H1 (cell line): ENCODE data around the gene IGLL5. TPM values are rescaled to one million over a fixed set of nuclear protein-coding genes. Genes with fewer than 3 reads are reported as not detected.

ENCODE experiments used
- CTCF ChIA-PET: fragments of 300-600 bp; sonication (Branson Sonifier 250); formaldehyde crosslinking; loops from one replicate; lab custom pipeline; 2021; ENCODE audit not compliant: partially characterized antibody; lab: Charles Lee
- POLR2A ChIA-PET: fragments of 300-600 bp; sonication (Branson Sonifier 250); formaldehyde crosslinking; loops from one replicate; lab custom pipeline; 2021; ENCODE audit warnings: inconsistent platforms; ENCODE audit not compliant: partially characterized antibody; lab: Charles Lee
- DNase-seq, 2 experiments: peaks; one replicate each; pipeline versions ENCODE4 v3.0.0 to v3.0.0-alpha.2; 2010 to 2022; ENCODE audit warnings: low spot score in 2 of 2, low read depth in 1 of 2, mixed read lengths in 1 of 2
- FAIRE-seq: peaks from 2 replicates; lab custom pipeline; 2011; peaks lifted over from hg19 to GRCh38; lab: Jason Lieb, UNC
- H2AFZ ChIP-seq: 2 replicates; pipeline ENCODE4 v1.8.1; 2012; ENCODE audit warnings: low read length, inconsistent platforms
- H2AK5ac ChIP-seq: 2 replicates; pipeline ENCODE4 v1.6.1; 2013; ENCODE audit warnings: low read depth, low read length
- H2BK120ac ChIP-seq: replicated peaks from 2 replicates; pipeline ENCODE3; 2013; ENCODE audit warnings: low read depth, low read length, inconsistent platforms
- H2BK12ac ChIP-seq: 2 replicates; pipeline ENCODE4 v1.6.1; 2013; ENCODE audit warnings: low read depth, low read length
- H2BK15ac ChIP-seq: 2 replicates; pipeline ENCODE4 v1.6.1; 2013; ENCODE audit warnings: low read length
- H2BK20ac ChIP-seq: 2 replicates; pipeline ENCODE4 v1.6.1; 2013; ENCODE audit warnings: low read length
- H2BK5ac ChIP-seq: 2 replicates; pipeline ENCODE4 v1.6.1; 2013; ENCODE audit warnings: low read depth, low read length
- H3K14ac ChIP-seq: 2 replicates; pipeline ENCODE4 v1.6.1; 2013; ENCODE audit warnings: inconsistent platforms; ENCODE audit not compliant: insufficient read length
- H3K18ac ChIP-seq: 2 replicates; pipeline ENCODE4 v1.6.1; 2013; ENCODE audit warnings: low read length; ENCODE audit errors: extremely low read depth
- H3K23ac ChIP-seq: 2 replicates; pipeline ENCODE4 v1.6.1; 2013; ENCODE audit warnings: inconsistent platforms; ENCODE audit not compliant: insufficient read length
- H3K23me2 ChIP-seq: 2 replicates; pipeline ENCODE4 v1.6.1; 2013; ENCODE audit warnings: low read depth, low read length
- H3K27ac ChIP-seq: 2 replicates; pipeline ENCODE4 v1.6.1; 2011; ENCODE audit warnings: low read depth, low read length, inconsistent platforms
- H3K27me3 ChIP-seq, 4 experiments: replicated peaks in 1 of 4; 1 replicate in 1 of 4; 2 replicates in 3 of 4; pipeline versions ENCODE4 v1.6.1 to v1.8.1; 2011 to 2013; ENCODE audit warnings: low read length in 3 of 4, mild to moderate bottlenecking in 3 of 4, inconsistent platforms in 2 of 4, mixed read lengths in 2 of 4, moderate library complexity in 1 of 4; ENCODE audit not compliant: control insufficient read depth in 3 of 4, insufficient read depth in 3 of 4; ENCODE audit errors: extremely low read depth in 1 of 4
- H3K36me3 ChIP-seq, 4 experiments: 2 replicates each; pipeline versions ENCODE4 v1.6.1 to v1.8.1; 2011 to 2013; ENCODE audit warnings: mild to moderate bottlenecking in 4 of 4, low read length in 3 of 4, moderate library complexity in 2 of 4, control low read depth in 1 of 4, inconsistent platforms in 1 of 4; ENCODE audit not compliant: insufficient read depth in 4 of 4, control insufficient read depth in 2 of 4
- H3K4ac ChIP-seq: replicated peaks from 2 replicates; pipeline ENCODE3; 2013; ENCODE audit warnings: low read length, low read depth, mixed read lengths, inconsistent platforms; ENCODE audit not compliant: insufficient read length
- H3K4me1 ChIP-seq, 4 experiments: replicated peaks in 1 of 4; 1 replicate in 1 of 4; 2 replicates in 3 of 4; pipeline versions ENCODE4 v1.6.1 to v1.8.1; 2011 to 2013; ENCODE audit warnings: low read length in 3 of 4, inconsistent platforms in 2 of 4, mixed read lengths in 1 of 4; ENCODE audit not compliant: insufficient read depth in 4 of 4, control insufficient read depth in 3 of 4
- H3K4me2 ChIP-seq, 2 experiments: 2 replicates each; pipeline versions ENCODE4 v1.6.1 to v1.8.1; 2011 to 2013; ENCODE audit warnings: low read depth in 2 of 2, low read length in 2 of 2, control low read depth in 1 of 2, inconsistent platforms in 1 of 2, mild to moderate bottlenecking in 1 of 2; ENCODE audit not compliant: insufficient read depth in 1 of 2
- H3K4me3 ChIP-seq, 4 experiments: fragments of 200-600, 300-600 bp in 1 of 4; sonication (generic), shearing (Covaris generic), sonication (Bioruptor Twin) in 1 of 4; 2 replicates each; pipeline versions ENCODE4 v1.5.1 to v1.8.1; 2011 to 2016; ENCODE audit warnings: low read length in 4 of 4, low read depth in 3 of 4, control low read depth in 2 of 4, inconsistent platforms in 2 of 4, mild to moderate bottlenecking in 2 of 4, mixed read lengths in 1 of 4, moderate library complexity in 1 of 4; ENCODE audit not compliant: insufficient read depth in 2 of 4; ENCODE audit errors: extremely low read depth in 1 of 4
- H3K56ac ChIP-seq: replicated peaks from 2 replicates; pipeline ENCODE3; 2013; ENCODE audit warnings: low read depth, mild to moderate bottlenecking, mixed read lengths, low read length, inconsistent platforms; ENCODE audit not compliant: insufficient read length
- H3K79me1 ChIP-seq: 2 replicates; pipeline ENCODE4 v1.6.1; 2013; ENCODE audit warnings: low read depth, low read length, control low read depth
- H3K79me2 ChIP-seq, 2 experiments: 2 replicates each; pipeline versions ENCODE4 v1.6.1 to v1.8.1; 2012 to 2013; ENCODE audit warnings: low read length in 2 of 2, mild to moderate bottlenecking in 2 of 2, inconsistent platforms in 1 of 2; ENCODE audit not compliant: insufficient read depth in 2 of 2, control insufficient read depth in 1 of 2
- H3K9ac ChIP-seq, 4 experiments: replicated peaks in 1 of 4; 1 replicate in 1 of 4; 2 replicates in 3 of 4; pipeline versions ENCODE4 v1.6.1 to v1.8.1; 2011 to 2013; ENCODE audit warnings: low read depth in 3 of 4, low read length in 3 of 4, control low read depth in 2 of 4, mild to moderate bottlenecking in 2 of 4, moderate library complexity in 2 of 4, inconsistent platforms in 1 of 4; ENCODE audit errors: extremely low read depth in 1 of 4
- H3K9me3 ChIP-seq, 2 experiments: 2 replicates each; pipeline versions ENCODE4 v1.6.1 to v1.8.1; 2012 to 2013; ENCODE audit warnings: mild to moderate bottlenecking in 2 of 2, moderate library complexity in 2 of 2, control low read depth in 1 of 2, inconsistent platforms in 1 of 2, low read depth in 1 of 2, low read length in 1 of 2, mixed read lengths in 1 of 2; ENCODE audit not compliant: insufficient read depth in 2 of 2
- H4K20me1 ChIP-seq, 2 experiments: replicated peaks in 1 of 2; 2 replicates each; pipeline versions ENCODE3 to v1.8.1; 2011 to 2013; ENCODE audit warnings: inconsistent platforms in 2 of 2, low read length in 2 of 2, mild to moderate bottlenecking in 1 of 2; ENCODE audit not compliant: insufficient read depth in 2 of 2, control insufficient read depth in 1 of 2
- H4K5ac ChIP-seq: 2 replicates; pipeline ENCODE4 v1.6.1; 2013; ENCODE audit warnings: low read length, low read depth, mixed read lengths, inconsistent platforms; ENCODE audit not compliant: insufficient read length
- H4K8ac ChIP-seq: 2 replicates; pipeline ENCODE4 v1.8.0; 2013; ENCODE audit warnings: mild to moderate bottlenecking, moderate library complexity, low read length, inconsistent platforms; ENCODE audit not compliant: insufficient read depth; ENCODE audit errors: extremely low read depth
- H4K91ac ChIP-seq: replicated peaks from 2 replicates; pipeline ENCODE3; 2013; ENCODE audit warnings: low read length, mixed read lengths, inconsistent platforms; ENCODE audit not compliant: insufficient read length
- CTCF ChIP-seq, 3 experiments: IDR thresholded peaks; 1 replicate in 2 of 3; 2 replicates in 1 of 3; pipeline versions ENCODE4 v1.5.1 to v1.6.1; 2011; ENCODE audit warnings: low read length in 3 of 3, mild to moderate bottlenecking in 3 of 3, inconsistent platforms in 2 of 3, low read depth in 1 of 3, moderate library complexity in 1 of 3; ENCODE audit not compliant: insufficient read depth in 1 of 3; ENCODE audit errors: control extremely low read depth in 1 of 3
- EGR1 ChIP-seq: IDR thresholded peaks from 2 replicates; pipeline ENCODE4 v1.6.1; 2011; ENCODE audit warnings: low read depth, low read length, borderline replicate concordance
- HDAC2 ChIP-seq, 2 experiments: fragments of 300-600 bp in 1 of 2; sonication (generic) in 1 of 2; IDR thresholded peaks; 2 replicates each; pipeline ENCODE4 v1.6.1; 2011 to 2012; ENCODE audit warnings: low read depth in 2 of 2, low read length in 2 of 2, mild to moderate bottlenecking in 2 of 2, moderate library complexity in 2 of 2, borderline replicate concordance in 1 of 2, inconsistent platforms in 1 of 2
- JUN ChIP-seq: IDR thresholded peaks from 2 replicates; pipeline ENCODE4 v1.6.1; 2011; ENCODE audit warnings: low read depth, mild to moderate bottlenecking, improper control_type of control experiment, low read length
- NANOG ChIP-seq: IDR thresholded peaks from 2 replicates; pipeline ENCODE4 v1.6.1; 2011; ENCODE audit warnings: low read length, low read depth, mild to moderate bottlenecking, inconsistent platforms; ENCODE audit not compliant: insufficient read depth, poor library complexity, severe bottlenecking
- POLR2AphosphoS5 ChIP-seq: IDR thresholded peaks from 2 replicates; pipeline ENCODE4 v1.6.1; 2011; ENCODE audit warnings: low read depth, low read length
- RAD21 ChIP-seq, 2 experiments: IDR thresholded peaks in 1 of 2; conservative IDR thresholded peaks in 1 of 2; 2 replicates each; pipeline ENCODE4 v1.6.1; 2011; ENCODE audit warnings: low read depth in 2 of 2, low read length in 2 of 2, improper control_type of control experiment in 1 of 2, inconsistent platforms in 1 of 2, mild to moderate bottlenecking in 1 of 2, moderate library complexity in 1 of 2
- SAP30 ChIP-seq: fragments of 300-600 bp; sonication (generic); IDR thresholded peaks from 2 replicates; pipeline ENCODE4 v1.7.1; 2012; ENCODE audit warnings: low read length, moderate library complexity, mild to moderate bottlenecking, inconsistent platforms; ENCODE audit not compliant: insufficient read depth, insufficient replicate concordance
- TEAD4 ChIP-seq: IDR thresholded peaks from 2 replicates; pipeline ENCODE4 v1.6.1; 2012; ENCODE audit warnings: low read depth, low read length, inconsistent platforms, mixed read lengths
- WGBS, 2 experiments: shearing (Covaris generic) in 1 of 2; methylation state at CpG; one replicate each; pipeline versions ENCODE4 v1.1.6 to v1.1.7; 2013 to 2015; ENCODE audit warnings: low lambda C conversion rate in 2 of 2, mixed read lengths in 2 of 2, inconsistent platforms in 1 of 2, low coverage in 1 of 2, missing lambda C conversion rate in 1 of 2; ENCODE audit not compliant: insufficient replicate concordance in 2 of 2, insufficient coverage in 1 of 2, insufficient read length in 1 of 2; ENCODE audit errors: extremely low coverage in 1 of 2, missing lambda C conversion rate in 1 of 2; 5-methylcytosine and 5-hydroxymethylcytosine counted together
- polyA plus RNA-seq, 7 experiments: library from polyadenylated mRNA; depleted of rRNA in 3 of 7; stranded (reverse) in 5 of 7; unstranded in 2 of 7; fragments of >200 nt in 5 of 7; fragments of 200-250 nt in 2 of 7; gene quantifications; 1 replicate in 5 of 7; 2 replicates in 1 of 7; 4 replicates in 1 of 7; pipeline versions ENCODE4 v1.2.1 to v1.2.3, GENCODE V29; 2011 to 2013; ENCODE audit warnings: missing spikeins in 2 of 7, mixed read lengths in 2 of 7
- total RNA-seq: library from RNA; stranded (reverse); fragmentation: NEBNext Ultra II Directional; extraction: Animal tissue kit (Norgen Biotek cat#: 25700); gene quantifications from 2 replicates; pipeline ENCODE4 v1.2.1, GENCODE V29; 2021

IGLL5 gene
- total and polyA plus RNA-seq, 2 of the 8 experiments (the other 6 are each of a cell fraction or from before 2014, with no cell fraction given): not detected

DNA sequence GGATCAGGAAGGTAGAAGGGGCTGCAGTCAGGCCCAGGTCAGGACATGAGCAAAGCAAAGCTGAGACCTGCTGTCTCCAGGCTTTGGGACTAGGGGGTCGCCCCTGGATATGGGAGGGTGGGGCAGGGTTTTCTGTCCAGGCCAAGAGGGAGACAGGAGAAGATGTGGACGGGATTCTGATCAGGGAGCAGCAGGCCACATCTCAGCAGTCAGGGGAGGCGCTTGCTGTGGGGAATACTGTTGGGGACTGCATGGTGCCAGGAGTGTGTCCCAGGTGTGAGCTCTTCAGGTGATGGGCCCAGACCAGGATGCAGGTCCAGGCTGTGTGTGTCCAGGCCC, 29.3 kb downstream of the IGLL5 start:
- H3K79me1 ChIP-seq: no peaks in the 10 kb centered on the region
- no peak overlapping the region for H3K9ac ChIP-seq
- H4K5ac ChIP-seq: no peak overlapping the region
- no peak overlapping the region for H2AK5ac ChIP-seq
- H2BK15ac ChIP-seq: no peak overlapping the region
- H3K14ac ChIP-seq: no peak overlapping the region
- WGBS, 2 experiments: 87% methylated on average over 3 of the region's 3 CpGs; no CpG with 5 or more reads in 1 of the 2 experiments
- DNase-seq (no peak), FAIRE-seq (no peak)
- no peak overlapping the region for H3K27ac ChIP-seq
- no peaks in the 10 kb centered on the region for H4K20me1 ChIP-seq
- H3K4me3 ChIP-seq: no peak overlapping the region
- no peak overlapping the region for H3K4ac ChIP-seq
- no peaks in the 10 kb centered on the region for H3K79me2 ChIP-seq
- H2BK5ac ChIP-seq: no peak overlapping the region
- no peak overlapping the region for H3K4me2 ChIP-seq
- no peaks in the 10 kb centered on the region for H3K36me3 ChIP-seq
- no peak overlapping the region for H3K18ac ChIP-seq
- H3K4me1 ChIP-seq: no peaks in the 10 kb centered on the region
- no peak overlapping the region for H2AFZ ChIP-seq
- H3K23ac ChIP-seq: no peak overlapping the region
- H4K91ac ChIP-seq: no peak overlapping the region
- no peak overlapping the region for H2BK120ac ChIP-seq
- peaks cover 47 to 91% of the 10 kb centered on the region in 2 experiments for H3K9me3 ChIP-seq
- ChIA-PET POLR2A (no interaction called here), CTCF (no interaction called here)
- peaks cover 6 to 22% (median 15%) of the 10 kb centered on the region in 4 experiments for H3K27me3 ChIP-seq
- H3K56ac ChIP-seq: no peak overlapping the region
- H3K23me2 ChIP-seq: no peaks in the 10 kb centered on the region
- no peak overlapping the region for H2BK20ac ChIP-seq
- TF ChIP-seq HDAC2 (IDR thresholded peaks at IDR 0.05; ENCODE audit: borderline replicate concordance in 1 of 2, low read depth in 2 of 2, low read length in 2 of 2) (no peak), CTCF (IDR thresholded peaks at IDR 0.05; ENCODE audit: control extremely low read depth in 1 of 3, insufficient read depth in 1 of 3, low read depth in 1 of 3, low read length in 3 of 3) (no peak), NANOG (no peak), RAD21 (IDR thresholded peaks at IDR 0.05 in 1 of 2, conservative IDR thresholded peaks at IDR 0.05 in 1 of 2; ENCODE audit: low read depth in 2 of 2, low read length in 2 of 2) (no peak), EGR1 (no peak), TEAD4 (no peak), SAP30 (no peak), JUN (no peak), POLR2AphosphoS5 (no peak)
- TF ChIP-seq, all 59 proteins: peak for 0
- Histone ChIP-seq H4K8ac (no peak overlapping the region), H2BK12ac (no peak overlapping the region)
